Smooth muscle cell (in vitro differentiated cells): Measurements from ENCODE around the gene PCNX2. TPM values are rescaled to one million over a fixed set of nuclear protein-coding genes. Genes with fewer than 3 reads are reported as not detected.

Experiments used
- DNase-seq: peaks from one replicate; lab custom pipeline; 2025; ENCODE audit not compliant: unreplicated experiment; lab: John Stamatoyannopoulos, UW
- H2AFZ ChIP-seq: fragments of 200-600 bp; sonication (generic); 2 replicates; pipeline ENCODE4 v1.6.0; 2016; ENCODE audit warnings: antibody characterized with exemption, low read depth, mild to moderate bottlenecking
- H3F3A ChIP-seq: fragments of 200-600 bp; sonication (generic); 2 replicates; pipeline ENCODE4 v1.6.0; 2017; ENCODE audit warnings: antibody characterized with exemption, low read depth
- H3K27ac ChIP-seq: fragments of 200-600 bp; sonication (generic); 2 replicates; pipeline ENCODE4 v1.5.1; 2016; ENCODE audit warnings: low read depth, mild to moderate bottlenecking
- H3K27me3 ChIP-seq: fragments of 200-600 bp; sonication (generic); 2 replicates; pipeline ENCODE4 v1.6.1; 2016; ENCODE audit warnings: low read depth, mild to moderate bottlenecking
- H3K36me3 ChIP-seq: fragments of 200-600 bp; sonication (generic); 2 replicates; pipeline ENCODE4 v1.5.1; 2016; ENCODE audit warnings: low read depth
- H3K4me1 ChIP-seq: fragments of 200-600 bp; sonication (generic); 2 replicates; pipeline ENCODE4 v1.5.1; 2016; ENCODE audit warnings: low read depth
- H3K4me2 ChIP-seq: fragments of 200-600 bp; sonication (generic); 2 replicates; pipeline ENCODE4 v1.6.0; 2016; ENCODE audit warnings: mild to moderate bottlenecking
- H3K4me3 ChIP-seq: fragments of 200-600 bp; sonication (generic); 2 replicates; pipeline ENCODE4 v1.5.1; 2016; ENCODE audit warnings: mild to moderate bottlenecking
- H3K79me2 ChIP-seq: fragments of 200-600 bp; sonication (generic); 2 replicates; pipeline ENCODE4 v1.6.0; 2016; ENCODE audit warnings: low read depth, mild to moderate bottlenecking
- H3K9ac ChIP-seq: fragments of 200-600 bp; sonication (generic); 2 replicates; pipeline ENCODE4 v1.6.0; 2016; ENCODE audit warnings: low read depth
- H3K9me3 ChIP-seq: fragments of 200-600 bp; sonication (generic); replicated peaks from 2 replicates; pipeline ENCODE4 v1.5.1; 2016; ENCODE audit warnings: low read depth
- H4K20me1 ChIP-seq: fragments of 200-600 bp; sonication (generic); 2 replicates; pipeline ENCODE4 v1.6.0; 2016; ENCODE audit warnings: low read depth
- WGBS: methylation state at CpG from one replicate; pipeline ENCODE4 v1.1.7; 2016; ENCODE audit warnings: low lambda C conversion rate; 5-methylcytosine and 5-hydroxymethylcytosine counted together
- polyA plus RNA-seq: library from polyadenylated mRNA; unstranded; fragments of >200 nt; fragmentation: Nextera tagmentation; extraction: Ambion mirVana; gene quantifications from 2 replicates; pipeline ENCODE4 v1.2.1, GENCODE V29; 2016
- total RNA-seq: library from RNA; depleted of rRNA; stranded (reverse); fragments of >200 nt; gene quantifications from 2 replicates; pipeline ENCODE4 v1.2.3, GENCODE V29; 2014
- TF ChIP-seq, protein P1 (sequence below): fragments of 200-600 bp; sonication (generic); IDR thresholded peaks from 2 replicates; pipeline ENCODE4 v1.5.1; 2017; ENCODE audit warnings: borderline replicate concordance, mild to moderate bottlenecking, antibody characterized with exemption; ENCODE audit not compliant: insufficient read depth, poor library complexity, severe bottlenecking

Gene PCNX2
- total and polyA plus RNA-seq, 2 experiments from 2014 or later, result 4.7 to 18.2 TPM

DNA sequence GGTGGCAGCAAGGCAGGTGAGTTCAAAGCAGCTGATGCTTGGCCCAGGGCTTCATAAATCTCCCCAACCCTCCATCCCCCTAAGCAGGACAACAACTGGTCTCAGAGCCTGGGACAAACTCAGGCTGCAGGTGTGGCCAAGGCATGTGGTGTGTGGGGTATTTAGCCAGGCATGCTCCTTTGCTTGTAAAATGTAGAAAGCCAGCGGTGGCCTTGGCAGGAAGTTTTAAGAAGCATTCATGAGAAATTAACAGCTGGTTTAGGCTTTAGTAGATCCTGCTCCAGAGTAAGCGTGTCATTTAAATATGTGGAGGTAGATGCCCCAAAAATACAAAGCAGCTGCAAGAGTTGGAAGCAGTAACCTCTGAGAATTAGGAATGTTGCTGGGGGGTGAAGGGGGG is 300.3 kb downstream of the PCNX2 start:
- Histone ChIP-seq H3K9me3 (no peaks in the 10 kb centered on the region), H3K4me3 (no peak overlapping the region), H3K9ac (no peak overlapping the region), H4K20me1 (no peaks in the 10 kb centered on the region), H2AFZ (no peak overlapping the region), H3K36me3 (no peaks in the 10 kb centered on the region), H3K27me3 (no peaks in the 10 kb centered on the region), H3K27ac (no peak overlapping the region), H3K79me2 (no peaks in the 10 kb centered on the region), H3K4me1 (no peaks in the 10 kb centered on the region), H3K4me2 (no peak overlapping the region), H3F3A (no peaks in the 10 kb centered on the region)
- no peak for DNase-seq
- WGBS, result 91% methylated on average over 2 of the region's 2 CpGs
- TF ChIP-seq, protein P1, sequence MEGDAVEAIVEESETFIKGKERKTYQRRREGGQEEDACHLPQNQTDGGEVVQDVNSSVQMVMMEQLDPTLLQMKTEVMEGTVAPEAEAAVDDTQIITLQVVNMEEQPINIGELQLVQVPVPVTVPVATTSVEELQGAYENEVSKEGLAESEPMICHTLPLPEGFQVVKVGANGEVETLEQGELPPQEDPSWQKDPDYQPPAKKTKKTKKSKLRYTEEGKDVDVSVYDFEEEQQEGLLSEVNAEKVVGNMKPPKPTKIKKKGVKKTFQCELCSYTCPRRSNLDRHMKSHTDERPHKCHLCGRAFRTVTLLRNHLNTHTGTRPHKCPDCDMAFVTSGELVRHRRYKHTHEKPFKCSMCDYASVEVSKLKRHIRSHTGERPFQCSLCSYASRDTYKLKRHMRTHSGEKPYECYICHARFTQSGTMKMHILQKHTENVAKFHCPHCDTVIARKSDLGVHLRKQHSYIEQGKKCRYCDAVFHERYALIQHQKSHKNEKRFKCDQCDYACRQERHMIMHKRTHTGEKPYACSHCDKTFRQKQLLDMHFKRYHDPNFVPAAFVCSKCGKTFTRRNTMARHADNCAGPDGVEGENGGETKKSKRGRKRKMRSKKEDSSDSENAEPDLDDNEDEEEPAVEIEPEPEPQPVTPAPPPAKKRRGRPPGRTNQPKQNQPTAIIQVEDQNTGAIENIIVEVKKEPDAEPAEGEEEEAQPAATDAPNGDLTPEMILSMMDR, result no peak

DNA sequence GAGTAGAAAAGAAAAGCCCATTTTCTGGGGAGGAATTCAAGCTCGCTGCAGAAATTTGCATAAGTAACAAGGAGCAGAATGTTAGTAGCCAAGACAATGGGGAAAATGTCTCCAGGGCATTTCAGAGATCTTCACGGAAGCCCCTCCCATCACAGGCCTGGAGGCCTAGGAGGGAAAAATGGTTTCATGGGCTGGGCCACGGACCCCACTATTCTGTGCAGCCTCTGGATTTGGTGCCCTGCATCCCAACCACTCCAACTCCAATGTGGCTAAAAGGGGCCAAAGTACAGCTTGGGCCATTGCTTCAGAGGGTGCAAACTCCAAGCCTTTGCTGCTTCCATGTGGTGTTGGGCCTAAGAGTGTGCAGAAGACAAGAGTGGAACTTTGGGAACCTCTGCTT is 302.0 kb downstream of the PCNX2 start:
- Histone ChIP-seq H4K20me1 (no peaks in the 10 kb centered on the region), H3K9me3 (no peaks in the 10 kb centered on the region), H3K79me2 (no peaks in the 10 kb centered on the region), H3K4me1 (no peaks in the 10 kb centered on the region), H3K4me3 (no peak overlapping the region), H3K9ac (no peak overlapping the region), H3K36me3 (no peaks in the 10 kb centered on the region), H2AFZ (no peak overlapping the region), H3K27ac (no peak overlapping the region), H3K27me3 (no peaks in the 10 kb centered on the region), H3K4me2 (no peak overlapping the region), H3F3A (no peaks in the 10 kb centered on the region)
- TF ChIP-seq, protein P1, result no peak
- DNase-seq, result no peak
- WGBS, result 95% methylated on average over 3 of the region's 3 CpGs

- Histone ChIP-seq H3K27ac (no peak overlapping the region), H2AFZ (no peak overlapping the region), H3K4me2 (no peak overlapping the region), H3K79me2 (no peaks in the 10 kb centered on the region), H3K36me3 (no peaks in the 10 kb centered on the region), H3K27me3 (no peaks in the 10 kb centered on the region), H3K9me3 (no peaks in the 10 kb centered on the region), H4K20me1 (no peaks in the 10 kb centered on the region), H3K4me3 (no peak overlapping the region), H3K9ac (no peak overlapping the region), H3K4me1 (no peaks in the 10 kb centered on the region), H3F3A (no peaks in the 10 kb centered on the region)
- TF ChIP-seq, protein P1, result no peak
- no peak for DNase-seq
- 99% methylated on average over 3 of the region's 3 CpGs for WGBS
Observed at GRCh38 chr1:232992227-232992626, 303.3 kb downstream of the PCNX2 start.

DNA sequence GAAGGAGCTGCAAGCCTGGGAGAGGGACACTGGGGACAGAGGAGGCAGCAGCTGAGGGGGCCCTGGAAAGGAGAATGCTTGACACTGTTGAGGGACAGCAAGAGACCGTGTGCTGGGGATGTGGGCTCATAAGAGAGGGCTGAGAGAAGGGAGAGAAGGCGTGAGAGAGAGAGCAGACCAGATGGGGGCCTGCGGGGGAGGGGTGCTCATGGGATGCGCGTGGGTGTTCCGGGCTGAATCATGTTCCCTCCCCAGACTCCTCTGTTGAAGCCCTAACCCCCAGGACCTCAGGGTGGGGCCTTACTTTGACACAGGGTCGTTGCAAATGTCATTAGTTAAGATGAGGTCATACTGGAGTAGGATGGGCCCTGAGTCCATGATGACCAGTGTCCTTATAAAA is 304.3 kb downstream of the PCNX2 start:
- Histone ChIP-seq H3K79me2 (no peaks in the 10 kb centered on the region), H3K9me3 (no peaks in the 10 kb centered on the region), H3K9ac (no peak overlapping the region), H4K20me1 (no peaks in the 10 kb centered on the region), H3K4me1 (no peaks in the 10 kb centered on the region), H2AFZ (no peak overlapping the region), H3K4me2 (no peak overlapping the region), H3K27me3 (no peaks in the 10 kb centered on the region), H3K4me3 (no peak overlapping the region), H3K36me3 (no peaks in the 10 kb centered on the region), H3F3A (no peaks in the 10 kb centered on the region), H3K27ac (no peak overlapping the region)
- no peak for DNase-seq
- 73% methylated on average over 3 of the region's 7 CpGs for WGBS
- TF ChIP-seq, protein P1, result no peak
